HG03135 (cell line): Measurements from ENCODE around the gene NDUFA6.
"Not testable (repeated sequence)": the region's sequence is repeated elsewhere in the genome, so short reads cannot be mapped to it uniquely, and the experiment has no call there.

ENCODE experiments used
- ATAC-seq: cut with Tn5 transposase; IDR thresholded peaks from one replicate; pipeline ENCODE4 v1.9.1; 2021; ENCODE audit warnings: mild to moderate bottlenecking, moderate library complexity; ENCODE audit not compliant: unreplicated experiment

NDUFA6 gene

DNA sequence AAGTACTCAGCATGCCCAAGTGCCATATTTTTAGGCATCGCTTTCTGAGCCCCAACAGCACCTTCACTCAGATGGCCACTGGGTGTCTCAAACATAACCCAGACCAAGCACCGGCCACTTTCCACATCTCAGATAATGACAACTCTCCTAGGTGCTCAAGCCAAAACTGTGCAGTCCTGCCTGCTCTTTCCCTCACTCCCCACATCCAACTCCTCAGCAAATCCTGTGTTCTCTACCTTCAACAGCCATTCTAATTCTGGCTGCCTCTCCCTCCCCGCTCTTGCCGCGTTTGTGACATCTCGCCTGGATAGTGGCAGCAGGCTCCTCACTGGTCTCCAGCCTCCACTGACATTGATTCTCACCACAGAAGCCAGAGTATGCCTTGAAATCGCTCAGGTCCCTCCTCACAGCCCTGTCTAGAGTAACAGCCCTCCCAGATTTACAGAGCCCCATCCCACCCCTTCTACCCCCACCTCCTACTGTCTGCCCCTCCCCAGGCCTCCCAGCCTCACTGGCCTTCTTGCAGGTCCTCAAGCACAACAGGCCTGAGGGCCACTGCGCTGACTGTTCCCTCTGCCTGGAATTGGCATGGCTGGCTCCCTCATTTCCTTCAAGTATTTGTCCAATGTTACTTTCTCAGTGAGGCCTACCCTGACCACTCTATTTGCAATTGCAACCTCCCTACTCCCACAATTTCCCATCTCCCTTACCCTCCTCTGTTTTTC lies 17.8 kb downstream of the NDUFA6 start:
- ATAC-seq: no peak

DNA sequence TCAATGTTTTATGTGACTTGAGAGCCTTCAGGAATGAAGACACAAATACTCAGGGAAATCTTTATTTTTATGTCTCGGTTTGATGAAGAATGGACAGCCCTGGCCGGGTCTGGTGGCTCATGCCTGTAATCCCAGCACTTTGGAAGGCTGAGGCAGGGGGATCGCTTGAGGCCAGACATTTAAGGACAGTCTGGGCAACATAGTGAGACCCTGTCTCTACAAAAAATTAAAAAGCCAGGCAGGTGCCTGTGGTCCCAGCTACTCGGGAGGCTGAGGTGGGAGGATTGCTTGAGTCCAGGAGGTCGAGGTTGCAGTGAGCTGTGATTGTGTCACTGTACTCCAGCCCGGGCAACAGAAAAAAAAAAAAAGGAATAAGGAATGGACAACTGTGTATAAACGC lies 19.1 kb downstream of the NDUFA6 start:
- ATAC-seq: not testable (repeated sequence)

DNA sequence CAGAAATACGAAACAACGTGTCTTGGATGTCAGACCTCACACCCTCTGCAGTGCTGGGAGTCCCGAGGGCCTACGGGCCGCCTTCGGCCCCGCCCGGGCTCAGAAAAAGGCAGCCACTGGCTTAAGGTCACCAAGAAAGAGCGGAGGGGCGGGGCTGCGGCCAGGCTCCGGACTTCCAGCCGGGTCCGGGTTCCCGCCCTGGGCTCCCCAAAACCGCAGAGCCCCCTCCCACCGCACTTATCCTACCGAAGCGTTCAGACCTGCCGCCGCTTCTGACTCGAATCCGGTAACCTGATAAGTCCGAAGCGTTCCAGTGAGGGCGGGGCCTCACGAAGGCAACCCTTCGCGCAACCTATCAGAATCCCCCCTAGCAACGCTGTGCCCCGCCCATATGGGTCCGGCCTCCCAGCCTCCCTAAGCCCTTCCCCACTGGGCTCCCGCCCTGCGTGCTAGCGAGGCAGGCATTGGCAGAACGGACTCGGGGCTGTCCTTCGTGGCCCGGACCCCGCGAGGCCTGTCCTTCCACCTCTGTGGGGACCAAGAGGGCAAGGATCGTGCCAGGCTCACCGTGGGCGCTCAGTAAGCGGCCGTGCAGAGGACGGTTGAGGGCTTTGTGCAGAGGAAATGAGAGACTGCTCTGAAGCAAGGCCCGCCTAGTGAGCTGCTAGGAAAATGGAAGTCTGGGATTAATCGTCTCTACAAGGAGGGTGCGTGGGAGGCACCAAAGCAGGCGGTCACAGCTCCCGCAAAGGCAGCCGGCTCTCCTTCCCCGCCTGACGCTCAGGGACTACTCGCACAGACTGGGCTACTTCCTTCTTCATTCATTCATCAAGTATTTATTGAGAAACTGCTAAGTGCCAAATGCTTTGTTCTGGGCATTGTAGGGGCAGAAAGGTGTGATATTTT lies 19.8 kb downstream of the NDUFA6 start, which contains the start of gene NAGA:
TSS of gene NAGA (minus strand) at position 296 of the 906 bp plus-strand sequence. CDS start 515 bp downstream, outside the sequence.
- peak; percentile 91 for ATAC-seq

DNA sequence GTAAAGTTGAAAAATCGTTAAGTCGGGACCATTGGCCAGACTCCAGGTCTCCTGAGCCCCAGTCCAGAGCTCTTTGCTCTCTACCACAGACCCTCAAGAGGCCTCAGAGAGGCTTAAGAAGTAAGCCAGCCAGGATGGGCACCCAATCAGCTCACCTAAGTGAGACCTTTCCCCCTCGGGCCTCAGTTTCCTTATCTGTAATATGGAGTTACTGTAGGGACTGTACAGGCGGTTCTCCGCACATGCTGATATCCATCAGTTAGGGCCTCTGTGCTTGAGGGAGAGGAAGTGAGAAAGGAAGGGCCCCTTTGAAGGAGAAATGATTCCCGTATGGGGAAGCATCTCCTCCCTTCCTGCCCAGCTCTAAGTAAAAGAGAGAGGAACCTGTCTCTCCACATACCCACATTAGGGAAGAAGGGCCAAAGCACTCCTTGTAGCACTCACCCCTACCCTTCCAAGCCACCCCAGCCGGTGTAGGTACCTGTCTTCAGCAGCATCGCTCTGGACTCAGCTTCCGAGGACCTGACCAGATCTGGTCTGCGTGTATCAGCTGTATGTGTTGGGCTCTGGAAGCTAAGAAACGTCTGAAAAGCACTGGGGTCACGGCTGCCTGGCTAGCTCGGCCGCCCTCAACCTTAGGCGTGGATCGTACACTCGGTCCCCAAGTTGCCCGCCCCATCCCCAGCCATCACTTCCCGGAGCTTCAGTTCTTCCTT lies 20.6 kb downstream of the NDUFA6 start:
- ATAC-seq: no peak

DNA sequence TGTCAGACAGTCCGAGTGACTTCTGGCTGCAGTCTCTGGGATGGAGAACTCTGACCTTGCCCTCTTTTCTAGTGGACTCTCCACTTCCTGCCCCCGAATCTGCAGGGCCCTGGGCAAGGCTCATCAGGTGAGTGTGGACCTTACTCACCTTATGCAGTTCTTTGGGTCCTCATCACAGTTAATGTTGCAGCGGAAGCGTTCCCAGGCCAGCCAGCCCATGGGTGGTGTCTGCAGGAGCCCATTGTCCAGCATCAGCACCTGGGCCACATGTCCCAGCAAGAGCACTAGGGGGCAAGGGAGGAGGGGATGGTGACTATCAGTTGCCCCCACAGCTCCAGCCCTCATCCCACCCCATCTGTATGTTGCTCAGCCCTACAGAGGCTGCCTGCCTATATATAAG lies 22.3 kb downstream of the NDUFA6 start:
- ATAC-seq: no peak

DNA sequence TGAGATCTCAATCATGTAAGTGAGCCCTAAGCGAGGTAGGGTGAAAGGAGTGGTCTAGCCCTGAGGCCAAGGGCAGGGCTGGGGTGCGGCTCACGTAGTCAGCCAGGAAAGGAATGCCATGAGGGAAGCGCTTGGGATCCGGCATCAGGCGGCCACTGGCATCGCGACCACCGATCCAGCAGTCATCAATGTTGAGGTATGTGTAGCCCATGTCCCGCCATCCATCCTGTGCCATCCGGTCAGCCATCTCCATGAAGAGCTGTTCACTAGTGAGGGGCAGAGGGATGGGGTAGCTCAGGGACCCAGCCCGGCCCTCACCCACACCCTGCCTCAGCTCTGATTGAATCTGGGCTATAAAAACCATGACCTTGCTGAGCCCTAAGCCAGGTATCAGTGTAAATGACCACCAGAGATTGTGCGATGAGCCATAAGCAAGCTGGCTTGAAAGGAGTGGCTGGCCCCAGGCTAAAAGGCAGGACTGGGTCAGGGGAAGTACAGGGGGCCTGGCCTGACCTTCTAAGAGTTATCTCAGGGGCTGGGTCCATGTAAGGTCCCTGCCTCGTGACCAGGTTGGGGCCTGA lies 22.8 kb downstream of the NDUFA6 start:
- ATAC-seq: no peak

DNA sequence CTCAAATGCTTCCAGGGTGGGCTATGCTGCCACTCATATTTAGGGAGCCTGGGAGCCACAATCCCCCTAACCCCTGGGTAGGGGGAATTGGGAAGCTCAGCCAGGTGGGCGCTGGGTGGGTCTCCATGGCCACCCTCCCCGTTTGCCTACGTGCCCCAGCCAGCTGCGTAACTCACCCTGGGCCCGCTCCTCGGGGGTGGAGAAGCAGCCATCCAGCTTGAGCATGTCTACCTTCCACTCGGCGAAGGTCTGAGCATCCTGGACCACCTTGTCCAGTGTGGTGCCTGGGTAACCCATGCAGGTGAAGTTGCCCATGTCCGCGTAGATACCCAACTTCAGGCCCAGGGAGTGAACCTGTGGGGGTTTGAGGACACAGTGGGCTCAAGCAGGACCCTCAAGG lies 23.6 kb downstream of the NDUFA6 start:
- no peak for ATAC-seq

DNA sequence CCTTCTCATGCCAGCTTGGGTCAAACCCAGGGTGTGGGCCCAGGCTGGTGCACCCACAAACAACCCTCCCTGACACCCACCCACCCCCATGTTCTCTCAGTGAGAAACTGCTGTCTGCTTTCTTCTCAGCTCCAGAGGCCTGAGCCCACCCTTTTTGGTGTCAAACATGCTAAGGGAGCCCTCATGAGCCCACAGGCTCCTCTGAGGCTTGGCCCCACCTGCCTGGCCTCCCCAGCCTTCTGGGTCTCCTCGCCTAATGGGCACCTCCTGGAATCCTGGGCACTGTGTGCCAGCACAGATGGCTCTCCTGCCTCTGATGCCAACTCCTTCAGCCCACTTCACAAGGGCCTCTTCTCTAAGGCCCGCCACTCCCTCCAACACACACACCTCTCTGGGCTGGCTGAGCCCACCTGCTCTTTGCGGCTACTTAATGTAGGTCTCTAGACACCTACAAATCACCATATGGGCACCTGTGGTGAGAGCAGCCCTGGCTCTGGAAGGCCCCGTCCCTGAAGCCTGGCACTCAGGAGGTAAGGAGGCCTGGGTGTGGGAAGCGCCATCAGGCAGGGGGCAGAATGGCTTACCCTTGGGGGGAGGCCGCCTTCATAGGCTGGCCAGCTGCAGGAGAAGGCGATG lies 24.3 kb downstream of the NDUFA6 start:
- ATAC-seq: no peak

DNA sequence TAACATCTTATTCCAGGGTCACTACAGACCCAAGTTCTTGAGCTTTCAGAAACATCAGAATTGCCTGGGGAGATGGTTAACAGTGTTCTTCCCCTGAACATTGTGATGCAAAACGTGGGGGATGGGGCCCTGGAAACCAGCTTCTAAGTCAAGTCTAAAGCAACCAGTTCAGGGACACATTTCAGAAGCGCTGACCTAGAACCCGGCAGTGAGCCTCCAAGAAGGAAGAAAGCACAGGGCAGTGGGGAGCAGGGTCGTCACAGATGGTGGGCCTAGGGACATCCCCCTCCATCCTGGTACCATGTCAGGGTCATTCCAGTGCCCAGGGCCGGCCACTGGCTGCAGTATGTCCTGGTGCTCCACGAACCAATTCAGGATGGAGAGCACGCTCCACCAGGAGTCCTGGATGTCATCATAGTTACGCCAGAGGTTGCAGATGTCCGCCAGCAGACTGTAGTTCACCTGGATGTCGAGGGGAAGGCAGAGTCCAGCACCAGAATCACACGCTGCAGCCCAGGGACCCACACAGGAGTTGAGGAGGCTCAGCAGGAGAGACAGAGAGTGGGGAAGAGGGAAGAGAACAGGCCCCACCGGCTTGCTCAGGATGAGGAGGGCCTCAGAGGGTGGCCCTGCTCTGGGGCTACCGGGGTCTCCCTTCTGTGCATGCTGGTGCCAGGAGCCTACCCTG lies 25.0 kb downstream of the NDUFA6 start:
- ATAC-seq: no peak

DNA sequence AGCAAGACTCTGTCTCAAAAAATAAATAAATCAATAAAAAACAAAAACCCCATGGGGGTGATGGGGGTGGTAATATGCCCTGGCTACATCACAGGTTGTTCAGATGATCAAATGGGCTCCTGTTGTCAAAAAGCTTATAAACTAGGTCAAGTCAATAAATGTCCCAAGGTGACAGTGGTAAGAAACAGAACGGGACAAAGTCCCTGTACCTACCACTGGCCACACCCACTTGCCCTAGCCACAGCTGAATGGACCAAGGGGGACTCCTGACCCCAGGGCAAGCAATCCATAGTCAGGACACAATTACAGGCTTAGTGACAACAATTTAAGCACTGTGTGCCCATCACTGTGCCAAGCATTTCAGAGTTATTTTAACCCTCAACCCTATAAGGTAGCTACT lies 25.9 kb downstream of the NDUFA6 start:
- no peak for ATAC-seq

DNA sequence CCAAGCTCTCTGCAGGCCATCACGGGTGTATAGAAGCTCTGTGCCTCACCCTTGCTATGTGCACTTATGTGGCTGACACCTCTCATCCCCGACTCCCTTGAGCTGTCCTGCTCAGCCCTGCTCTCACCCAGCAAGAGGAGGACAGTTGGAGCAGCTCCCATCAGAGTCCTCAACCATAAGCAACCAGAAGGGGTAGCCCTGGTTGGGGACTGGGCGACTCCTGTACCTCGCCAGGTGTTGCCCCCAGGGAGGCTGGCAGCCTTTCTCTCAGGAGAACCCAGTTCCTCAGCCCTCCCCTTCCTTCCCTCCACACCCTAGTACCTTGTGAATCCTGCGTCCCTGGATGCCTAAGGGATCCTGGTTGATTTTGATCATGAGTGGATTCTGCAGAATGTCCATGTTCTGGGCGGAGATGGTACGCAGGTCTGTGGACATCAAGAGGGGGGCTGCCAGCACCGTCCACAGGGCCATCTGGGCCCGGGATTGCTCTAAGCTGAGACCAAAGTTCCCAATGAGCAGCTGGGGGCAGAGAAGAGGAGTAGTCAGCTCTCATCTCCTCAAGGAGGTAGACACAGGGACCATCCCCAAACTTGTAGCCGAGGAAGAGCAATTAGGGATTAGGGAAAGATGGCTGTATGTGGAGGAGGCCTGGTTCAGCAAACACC lies 27.9 kb downstream of the NDUFA6 start:
- no peak for ATAC-seq

DNA sequence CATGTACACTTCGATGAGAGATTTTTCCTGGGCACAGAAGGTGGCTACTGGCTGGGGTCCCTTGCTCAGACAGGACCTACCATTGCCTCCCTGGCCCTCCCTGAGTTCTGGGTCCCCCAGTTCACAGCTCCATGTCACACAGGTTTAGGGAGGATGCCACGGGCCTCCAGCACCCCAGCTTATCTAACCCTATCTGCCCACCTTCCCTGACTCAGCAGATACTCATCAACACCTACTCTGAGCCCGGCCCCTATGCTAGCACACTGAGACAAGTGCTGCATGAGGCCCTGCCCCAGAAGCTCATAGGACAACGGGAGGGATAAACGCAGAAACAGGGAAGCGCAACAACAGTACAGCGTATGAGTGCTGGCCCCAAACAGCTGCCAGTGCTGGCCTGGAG lies 29.5 kb downstream of the NDUFA6 start:
- ATAC-seq: no peak

DNA sequence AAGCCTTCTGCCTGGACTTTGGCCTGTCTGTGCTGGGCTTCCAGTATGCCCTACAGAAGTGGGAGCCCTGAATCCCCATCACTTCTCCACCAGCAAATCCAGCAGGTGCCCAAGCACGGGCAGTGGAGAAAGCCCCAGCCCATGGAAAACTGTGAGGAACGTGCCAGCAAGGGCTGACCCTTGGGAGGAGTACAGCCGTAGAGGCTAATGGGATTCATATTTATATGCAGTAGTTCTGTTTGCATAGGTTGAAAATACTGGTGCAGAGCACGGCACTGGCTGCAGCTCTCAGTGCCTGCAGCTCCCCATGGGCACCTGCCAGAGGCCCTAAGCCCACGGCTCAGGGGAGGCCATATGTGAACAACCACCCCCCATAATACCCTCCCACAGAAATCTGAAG lies 30.1 kb downstream of the NDUFA6 start:
- ATAC-seq: no peak

DNA sequence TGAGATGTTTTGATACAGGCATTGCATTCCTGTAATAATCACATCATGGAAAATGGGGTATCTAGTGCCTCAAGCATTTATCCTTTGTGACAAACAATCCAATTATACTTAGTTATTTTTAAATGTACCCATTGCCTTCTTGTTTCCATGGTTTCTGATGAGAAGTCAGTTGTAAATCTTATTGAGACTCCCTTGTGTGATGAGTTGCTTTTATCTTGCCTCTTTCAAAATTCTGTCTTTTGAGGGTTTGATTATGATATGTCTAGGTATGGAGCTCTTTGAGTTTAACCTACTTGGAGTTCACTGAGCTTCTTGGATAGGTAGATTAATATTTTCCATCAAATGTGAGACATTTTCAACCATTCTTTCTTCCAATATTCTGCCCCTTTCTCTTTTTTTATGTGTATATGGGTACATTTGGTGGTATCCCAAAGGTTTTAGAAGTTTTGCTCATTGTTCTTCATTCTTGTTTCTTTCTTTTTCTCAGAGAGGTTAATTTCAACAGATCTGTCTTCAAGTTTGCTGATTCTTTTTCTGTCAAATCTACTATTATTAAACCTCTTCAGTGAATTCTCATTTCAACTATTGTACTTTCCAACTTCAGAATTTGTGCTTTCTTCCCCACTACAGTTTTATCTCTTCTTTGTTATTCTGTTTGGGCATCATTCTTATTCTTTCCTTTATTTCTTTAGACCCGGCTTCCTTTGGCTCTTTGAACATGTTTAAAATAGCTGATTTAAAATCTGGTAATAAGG lies 33.6 kb downstream of the NDUFA6 start:
- ATAC-seq: no peak

DNA sequence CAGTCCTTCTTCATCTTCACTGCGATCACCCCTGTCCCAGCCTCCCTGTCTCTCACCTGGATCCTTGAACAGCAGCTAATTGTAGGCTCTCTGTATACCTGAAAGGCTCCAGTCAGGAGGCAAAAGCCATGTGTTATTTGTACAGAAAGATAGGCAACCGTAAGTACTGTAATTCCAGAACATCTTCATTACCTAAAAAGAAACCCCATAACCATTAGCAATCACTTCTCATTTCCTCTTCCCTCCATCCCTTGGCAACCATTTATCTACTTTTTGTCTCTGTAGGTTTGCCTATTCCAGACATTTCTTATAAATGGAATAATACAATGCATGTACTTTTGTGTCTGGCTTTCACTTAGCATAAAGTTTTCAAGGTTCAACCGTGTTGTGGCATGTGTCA lies 37.8 kb downstream of the NDUFA6 start:
- ATAC-seq: no peak

DNA sequence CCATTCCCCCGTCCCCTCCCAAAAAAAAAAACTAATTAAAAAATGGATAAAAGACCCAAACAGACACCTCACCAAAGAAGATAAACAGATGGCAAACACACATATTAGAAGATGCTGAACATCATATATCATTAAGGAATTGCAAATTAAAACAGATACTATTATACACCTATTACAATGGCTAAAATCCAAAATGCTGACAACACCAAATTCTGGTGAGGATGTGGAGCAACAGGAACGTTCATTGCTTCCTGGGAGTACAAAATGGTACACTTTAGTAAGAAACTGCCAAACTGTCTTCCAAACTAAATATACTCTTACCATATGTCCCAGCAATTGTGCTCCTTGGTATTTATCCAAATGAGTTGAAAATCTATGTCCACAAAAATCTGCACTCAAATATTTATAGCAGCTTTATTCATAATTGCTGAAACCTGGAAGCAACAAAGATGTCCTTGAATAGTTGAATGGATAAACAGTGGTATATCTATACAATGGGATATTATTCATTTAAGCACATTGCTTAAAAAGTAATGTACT lies 39.9 kb downstream of the NDUFA6 start:
- ATAC-seq: no peak

DNA sequence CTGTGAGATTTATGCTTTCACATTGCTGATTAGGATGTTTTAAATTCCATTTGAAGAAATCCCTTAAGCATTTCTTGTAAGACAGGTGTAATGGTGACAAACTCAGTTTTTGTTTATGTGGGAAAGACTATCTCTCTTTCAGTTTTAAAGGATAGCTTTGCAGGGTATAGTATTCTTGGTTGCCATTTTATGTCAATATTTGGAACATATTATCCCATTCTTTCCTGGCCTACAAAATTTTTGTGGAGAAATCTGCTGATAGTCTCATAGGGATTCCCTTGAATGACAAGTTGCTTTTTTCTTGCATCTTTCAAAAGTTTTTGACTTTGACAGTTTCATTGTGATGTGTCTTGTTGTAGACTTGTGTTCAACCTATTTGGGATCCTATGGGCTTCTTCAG lies 48.8 kb downstream of the NDUFA6 start:
- ATAC-seq: no peak

DNA sequence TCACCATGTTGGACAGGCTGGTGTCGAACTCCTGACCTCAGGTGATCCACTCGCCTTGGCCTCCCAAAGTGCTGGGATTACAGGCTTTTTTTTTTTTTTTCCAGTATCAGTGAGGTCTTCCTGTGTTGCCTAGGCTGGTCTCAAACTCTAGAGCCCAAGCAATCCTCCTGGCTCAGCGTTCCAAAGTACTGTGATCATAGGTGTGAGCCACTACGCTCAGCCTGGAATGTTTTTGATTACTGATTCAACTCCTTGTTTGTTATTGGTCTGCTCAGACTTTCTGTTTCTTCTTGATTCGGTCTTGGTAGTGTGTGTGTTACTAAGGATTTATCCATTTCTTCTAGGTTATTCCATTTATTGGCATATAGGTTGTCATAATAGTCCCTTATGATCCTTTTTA lies 51.3 kb downstream of the NDUFA6 start:
- ATAC-seq: no peak
